Activated CD4-positive, alpha-beta T cell treated with anti-CD3 and anti-CD28 coated beads, Interleukin-2, Interleukin-6, amounts not matched to agents 100 ng/mL and 50 ng/mL, durations not matched to agents 16 hours and 8 hours (primary cell): ENCODE data around the gene ITLN1.
"Not testable (repeated sequence)": the region's sequence is repeated elsewhere in the genome, so short reads cannot be mapped to it uniquely, and the experiment has no call there.

Source experiments
- DNase-seq: peaks from one replicate; pipeline ENCODE4 v3.0.0-alpha.2; 2020

The ITLN1 gene

DNA sequence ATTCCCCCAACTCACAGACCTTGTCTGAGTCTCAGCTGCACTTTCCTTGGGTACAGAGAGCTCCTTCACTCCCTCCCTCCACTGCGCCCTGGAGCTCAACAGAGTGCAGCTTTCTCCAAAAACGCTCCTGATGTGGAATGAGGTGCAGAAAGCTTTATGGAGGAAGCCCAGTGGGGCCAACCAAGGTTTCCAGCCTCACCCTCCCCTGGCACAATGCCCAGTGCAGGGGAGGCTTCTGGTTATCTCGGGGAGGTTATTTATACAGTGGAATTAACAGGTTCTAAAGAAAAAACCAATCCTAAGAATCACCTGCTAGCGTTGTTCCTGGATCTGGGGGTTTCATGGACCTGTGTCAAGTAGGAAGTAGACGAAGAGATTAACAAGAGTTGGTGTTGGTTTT is at the start of gene ITLN1:
Gene ITLN1 (minus strand): TSS at position 139 of the 400 bp plus-strand sequence. CDS start 303 bp downstream, outside the sequence.
- no peak for DNase-seq

- not testable (repeated sequence) for DNase-seq
Observed at GRCh38 chr1:160933305-160933704, 48.3 kb upstream of the ITLN1 start.

- no peak for DNase-seq
Observed at GRCh38 chr1:160925652-160926244, 40.8 kb upstream of the ITLN1 start.

- no peak for DNase-seq
Observed at GRCh38 chr1:160924791-160925651, 40.0 kb upstream of the ITLN1 start.

GRCh38 chr1:160916666-160917065 is 31.7 kb upstream of the ITLN1 start:
- no peak for DNase-seq

- not testable (repeated sequence) for DNase-seq
Observed at GRCh38 chr1:160913229-160913628, 28.2 kb upstream of the ITLN1 start.

GRCh38 chr1:160911925-160912324 is 26.9 kb upstream of the ITLN1 start:
- no peak for DNase-seq

DNA sequence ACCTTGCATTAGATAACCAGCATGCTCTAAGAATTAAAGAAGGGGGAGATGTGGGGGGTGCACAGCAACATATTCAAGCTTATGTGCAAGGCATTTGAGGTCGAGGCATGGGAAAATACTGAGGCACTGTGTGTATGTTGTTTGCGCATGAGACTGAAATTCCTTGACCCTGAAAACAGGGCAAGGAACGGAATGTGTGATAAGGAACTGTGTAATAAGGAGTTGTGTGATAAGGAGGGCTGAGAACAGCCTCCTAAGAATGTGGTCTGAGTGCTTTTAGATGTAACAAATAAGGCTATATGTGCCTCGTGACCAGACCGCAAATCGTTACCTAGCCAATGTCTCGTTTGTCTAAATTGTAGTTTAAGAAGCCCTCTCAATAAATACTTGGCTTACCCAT is 26.5 kb upstream of the ITLN1 start:
- DNase-seq = no peak

DNA sequence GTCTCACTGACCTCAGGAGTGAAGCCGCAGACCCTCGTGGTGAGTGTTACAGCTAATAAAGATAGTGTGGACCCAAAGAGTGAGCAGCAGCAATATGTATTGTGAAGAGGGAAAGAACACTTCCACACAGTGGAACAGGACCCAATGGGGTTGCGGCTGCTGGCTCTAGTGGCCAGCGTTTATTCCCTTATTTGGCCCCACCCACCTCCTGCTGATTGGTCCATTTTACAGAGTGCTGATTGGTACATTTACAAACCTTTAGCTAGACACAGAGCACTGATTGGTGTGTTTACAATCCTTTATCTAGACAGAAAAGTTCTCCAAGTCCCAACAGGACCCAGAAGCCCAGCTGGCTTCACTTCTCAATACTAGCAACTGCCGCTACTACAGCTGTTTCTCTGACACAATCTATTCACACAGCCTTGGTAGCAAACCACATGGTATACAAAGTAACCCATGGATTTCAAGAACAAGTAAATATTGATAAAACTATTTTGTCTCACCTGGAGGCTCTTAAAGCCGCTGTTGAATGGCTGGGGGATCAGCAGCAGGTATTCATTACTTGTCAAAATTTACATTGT is 25.3 kb upstream of the ITLN1 start:
- no peak for DNase-seq

DNA sequence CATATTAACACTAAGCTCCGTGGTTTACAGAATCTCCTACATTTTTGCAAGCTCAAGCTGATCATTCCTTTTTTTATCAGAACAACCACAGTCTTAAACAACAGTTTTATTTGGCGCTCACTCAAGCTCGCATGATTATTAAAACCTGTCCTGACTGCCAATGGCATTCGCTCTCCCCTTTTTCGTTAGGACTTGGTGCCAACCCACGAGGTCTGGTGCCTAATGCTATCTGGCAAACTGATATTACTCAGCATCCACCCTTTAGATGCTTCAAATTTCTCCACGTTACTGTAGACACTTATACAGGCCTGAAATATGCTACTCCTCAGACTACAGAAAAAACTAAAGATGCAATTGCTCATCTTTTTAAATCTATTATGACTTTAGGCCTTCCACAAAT is 23.0 kb upstream of the ITLN1 start:
- DNase-seq = no peak

DNA sequence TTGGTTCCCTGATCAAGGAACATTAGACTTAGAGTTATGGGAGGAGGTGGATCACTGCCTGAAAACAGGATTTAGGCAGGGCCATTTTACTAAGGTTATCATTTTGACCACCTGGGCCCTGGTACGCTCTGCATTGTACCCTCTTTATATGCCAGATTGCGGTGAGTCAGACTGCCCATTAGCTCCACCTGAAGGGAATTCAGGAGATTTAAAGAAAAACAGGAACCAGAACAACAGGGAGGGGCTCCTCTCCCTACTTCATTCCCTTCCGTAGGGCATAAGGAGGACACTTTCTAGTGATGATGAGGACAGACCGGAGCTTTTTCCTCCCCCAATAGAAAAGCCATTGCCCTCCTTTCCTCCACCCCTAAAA is 20.6 kb upstream of the ITLN1 start:
- DNase-seq = no peak

- no peak for DNase-seq
Observed at GRCh38 chr1:160904783-160905616, 20.0 kb upstream of the ITLN1 start.

DNA sequence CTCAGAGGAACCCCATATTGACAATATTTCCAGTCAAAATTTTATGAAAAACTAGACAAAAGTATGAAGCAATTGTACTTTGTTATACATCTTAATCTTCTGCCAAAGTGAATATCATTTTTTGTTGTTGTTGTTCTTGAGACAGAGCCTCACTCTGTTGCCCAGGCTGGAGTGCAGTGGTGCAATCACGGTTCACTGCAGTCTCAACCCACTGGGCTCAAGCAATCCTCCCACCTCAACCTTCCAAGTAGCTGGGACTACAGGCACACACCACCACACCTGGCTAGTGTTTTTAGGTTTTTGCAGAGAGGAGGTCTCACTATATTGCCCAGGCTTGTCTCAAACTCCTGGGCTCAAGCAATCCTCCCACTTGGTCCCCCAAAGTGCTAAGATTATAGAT is 17.3 kb upstream of the ITLN1 start:
- DNase-seq = not testable (repeated sequence)

GRCh38 chr1:160901768-160902167 is 16.8 kb upstream of the ITLN1 start:
- DNase-seq = no peak

DNA sequence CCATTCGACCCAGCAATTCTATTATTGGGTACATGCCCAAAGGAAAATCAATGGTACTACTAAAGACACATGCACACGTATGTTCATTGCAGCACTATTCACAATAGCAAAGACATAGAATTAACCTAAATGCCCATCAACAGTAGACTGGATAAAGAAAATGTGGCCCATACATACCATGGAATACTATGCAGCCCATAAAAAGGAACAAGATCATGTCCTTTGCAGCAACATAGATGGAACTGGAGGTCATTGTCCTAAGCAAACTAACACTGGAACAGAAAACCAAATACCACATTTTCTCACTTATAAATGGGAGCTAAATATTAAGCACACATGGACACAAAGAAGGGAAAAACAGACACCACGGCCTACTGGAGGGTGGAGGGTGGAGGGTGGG is 15.7 kb upstream of the ITLN1 start:
- not testable (repeated sequence) for DNase-seq

- not testable (repeated sequence) for DNase-seq
Observed at GRCh38 chr1:160894368-160895135, 9.6 kb upstream of the ITLN1 start.

DNA sequence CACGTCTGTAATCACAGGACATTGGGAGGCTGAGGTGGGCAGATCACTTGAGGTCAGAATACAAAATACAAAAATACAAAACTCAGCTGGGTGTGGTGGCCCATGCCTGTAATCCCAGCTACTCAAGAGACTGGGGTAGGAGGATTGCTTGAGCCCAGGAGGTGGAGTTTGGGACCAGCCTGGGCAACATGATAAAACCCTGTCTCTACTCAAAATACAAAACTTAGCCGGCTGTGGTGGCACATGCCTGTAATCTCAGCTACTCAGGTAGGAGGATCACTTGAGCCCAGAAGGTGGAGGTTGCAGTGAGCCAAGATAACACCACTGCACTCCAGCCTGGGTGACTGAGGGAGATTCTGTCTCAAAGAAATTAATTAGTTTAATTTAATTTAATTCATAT is 6.5 kb upstream of the ITLN1 start:
- no peak for DNase-seq

DNA sequence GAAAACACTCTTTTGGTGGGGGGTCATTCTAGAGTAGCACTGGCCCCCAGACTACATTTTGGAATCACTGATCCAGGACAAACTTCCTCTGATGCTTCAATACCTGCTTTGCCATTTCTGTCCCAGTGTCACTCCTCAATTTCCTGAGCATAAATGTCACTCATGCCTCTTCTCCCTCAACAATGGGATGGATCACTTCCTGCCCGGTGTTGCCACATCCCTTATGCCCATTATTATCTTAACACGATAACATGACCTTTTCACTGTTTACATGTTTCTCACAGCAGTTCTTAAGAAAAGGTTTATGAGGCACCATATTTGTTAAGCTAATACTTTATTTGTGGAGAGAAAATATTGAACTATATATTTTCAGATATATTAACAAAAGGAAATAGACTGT is 3.9 kb upstream of the ITLN1 start:
- no peak for DNase-seq

DNA sequence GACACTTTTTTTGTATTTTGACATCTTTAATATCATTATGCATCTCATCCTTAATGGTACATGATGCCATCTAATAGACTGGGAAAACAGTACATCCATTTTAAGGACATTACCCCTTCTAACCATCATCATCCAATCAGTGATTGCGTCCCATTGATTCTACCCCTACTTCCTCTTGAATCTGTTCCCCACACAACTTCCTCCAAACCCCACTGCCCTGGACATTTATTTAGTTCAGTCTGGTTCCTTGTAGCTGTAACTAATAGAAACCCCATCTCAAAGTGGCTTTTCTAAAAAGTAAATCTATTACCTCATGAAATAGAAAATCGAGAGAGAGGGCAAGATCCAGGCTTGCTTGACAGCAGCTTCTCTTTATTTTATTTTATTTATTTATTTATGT is 2.1 kb upstream of the ITLN1 start:
- no peak for DNase-seq

- no peak for DNase-seq
Observed at GRCh38 chr1:160884579-160884978, 401 bp downstream of the ITLN1 start.

GRCh38 chr1:160883581-160884513 is 1.1 kb downstream of the ITLN1 start:
- no peak for DNase-seq
